Omental fat pad (tissue), 4 donors: ENCODE results near the gene TRIM68. TPM values are rescaled to one million over a fixed set of nuclear protein-coding genes. Genes with fewer than 3 reads are reported as not detected.

ENCODE experiments used
- ATAC-seq: fragments of 150-250 bp; one replicate; pipeline ENCODE4 v1.9.1; 2016; ENCODE audit warnings: mild to moderate bottlenecking, moderate library complexity; ENCODE audit not compliant: low FRiP score
- DNase-seq: peaks from one replicate; pipeline ENCODE4 v3.0.0-alpha.2; 2019; ENCODE audit warnings: low spot score
- total RNA-seq, 4 donors: library from RNA; depleted of rRNA; stranded (reverse); fragments of >200 nt; gene quantifications; one replicate each; pipeline ENCODE4 v1.1.0, GENCODE V29; 2016
- TF ChIP-seq, protein P1 (sequence below), 3 donors: fragments of 450-650 bp; IDR thresholded peaks; one replicate each; pipeline ENCODE4 v1.5.1; 2016 to 2017; ENCODE audit warnings: antibody characterized with exemption in 3 of 3, mild to moderate bottlenecking in 3 of 3, moderate library complexity in 2 of 3

TRIM68 gene
- total RNA-seq, 4 donors from 2014 or later: 7.0 to 18.0 (median 10.6) TPM

- TF ChIP-seq, protein P1, sequence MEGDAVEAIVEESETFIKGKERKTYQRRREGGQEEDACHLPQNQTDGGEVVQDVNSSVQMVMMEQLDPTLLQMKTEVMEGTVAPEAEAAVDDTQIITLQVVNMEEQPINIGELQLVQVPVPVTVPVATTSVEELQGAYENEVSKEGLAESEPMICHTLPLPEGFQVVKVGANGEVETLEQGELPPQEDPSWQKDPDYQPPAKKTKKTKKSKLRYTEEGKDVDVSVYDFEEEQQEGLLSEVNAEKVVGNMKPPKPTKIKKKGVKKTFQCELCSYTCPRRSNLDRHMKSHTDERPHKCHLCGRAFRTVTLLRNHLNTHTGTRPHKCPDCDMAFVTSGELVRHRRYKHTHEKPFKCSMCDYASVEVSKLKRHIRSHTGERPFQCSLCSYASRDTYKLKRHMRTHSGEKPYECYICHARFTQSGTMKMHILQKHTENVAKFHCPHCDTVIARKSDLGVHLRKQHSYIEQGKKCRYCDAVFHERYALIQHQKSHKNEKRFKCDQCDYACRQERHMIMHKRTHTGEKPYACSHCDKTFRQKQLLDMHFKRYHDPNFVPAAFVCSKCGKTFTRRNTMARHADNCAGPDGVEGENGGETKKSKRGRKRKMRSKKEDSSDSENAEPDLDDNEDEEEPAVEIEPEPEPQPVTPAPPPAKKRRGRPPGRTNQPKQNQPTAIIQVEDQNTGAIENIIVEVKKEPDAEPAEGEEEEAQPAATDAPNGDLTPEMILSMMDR (IDR thresholded peaks at IDR 0.05): no peak
- no peak for ATAC-seq
- DNase-seq: no peak
These were observed 1.6 kb downstream of the TRIM68 start for GRCh38 chr11:4606231-4607015.

- TF ChIP-seq, protein P1 (IDR thresholded peaks at IDR 0.05): no peak
- ATAC-seq (no peak), DNase-seq (no peak)
These were observed 3.0 kb downstream of the TRIM68 start for GRCh38 chr11:4605057-4605456.

DNA sequence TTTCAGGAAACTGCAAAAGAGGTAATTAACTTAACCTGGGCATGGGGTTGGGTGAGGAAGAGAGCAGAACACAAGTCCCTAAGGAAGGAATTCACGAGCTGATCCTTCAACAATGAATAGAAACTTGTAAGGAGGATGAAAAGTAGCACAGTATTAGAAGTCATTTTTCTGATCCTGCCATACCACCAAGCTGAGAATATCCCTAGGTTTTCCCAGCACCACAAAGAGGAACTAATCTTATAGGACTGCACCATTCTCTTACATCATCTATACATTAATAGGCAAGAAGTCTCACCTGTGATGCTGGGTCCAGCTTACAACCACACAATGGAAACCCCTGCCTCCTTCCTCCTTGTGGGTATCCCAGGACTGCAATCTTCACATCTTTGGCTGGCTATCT lies 14.3 kb downstream of the TRIM68 start, which contains the start of gene OR52I1:
OR52I1 (plus strand) TSS at position 301 of the 400 bp plus-strand sequence; CDS start at position 301, 0 bp downstream.
- TF ChIP-seq, protein P1 (IDR thresholded peaks at IDR 0.05): no peak
- ATAC-seq (no peak), DNase-seq (no peak)

DNA sequence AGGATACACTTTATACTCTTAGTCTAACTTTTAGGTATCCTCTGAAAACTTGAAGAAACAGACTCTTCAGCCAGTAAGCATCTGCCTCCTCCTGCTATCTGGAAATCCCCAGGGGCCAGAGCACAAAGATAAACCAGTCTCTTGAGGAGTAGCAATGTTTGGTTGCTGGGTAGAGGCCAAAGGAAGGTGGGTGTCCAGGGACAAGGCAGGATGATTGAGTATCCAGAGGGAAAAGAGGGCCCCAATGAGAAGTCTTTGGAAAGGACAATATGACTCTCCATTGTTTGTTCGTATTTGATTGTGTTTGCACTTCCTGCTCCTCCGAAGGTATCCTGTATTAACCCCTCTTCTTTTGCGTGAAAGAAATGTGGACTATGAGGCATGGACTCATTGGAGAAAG lies 19.0 kb downstream of the TRIM68 start:
- TF ChIP-seq, protein P1 (IDR thresholded peaks at IDR 0.05): no peak
- ATAC-seq (no peak), DNase-seq (no peak)

DNA sequence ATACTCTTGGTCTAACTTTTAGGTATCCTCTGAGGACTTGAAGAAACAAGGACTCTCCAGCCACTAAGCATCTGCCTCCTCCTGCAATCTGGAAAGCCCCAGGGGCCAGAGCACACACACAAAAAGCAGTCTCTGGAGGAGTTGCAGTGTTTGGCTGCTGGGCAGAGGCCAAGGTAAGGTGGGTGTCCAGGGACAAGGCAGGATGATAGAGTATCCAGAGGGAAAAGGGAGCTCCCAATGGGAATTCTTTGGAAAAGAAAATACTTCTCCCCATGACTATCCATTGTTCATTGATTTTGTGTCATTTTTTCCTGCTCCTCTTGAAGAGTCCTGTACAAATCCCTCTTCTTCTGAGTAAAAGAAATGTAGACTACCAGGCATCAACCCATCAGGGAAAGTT lies 26.6 kb downstream of the TRIM68 start, which contains the start of gene OR52I2:
OR52I2 (plus strand) TSS at position 301 of the 400 bp plus-strand sequence.
- TF ChIP-seq, protein P1 (IDR thresholded peaks at IDR 0.05): no peak
- DNase-seq (no peak), ATAC-seq (no peak)

- no peak for ATAC-seq
- no peak for DNase-seq
- TF ChIP-seq, protein P1 (IDR thresholded peaks at IDR 0.05): no peak
These were observed 27.9 kb downstream of the TRIM68 start for GRCh38 chr11:4580124-4580523.

- ATAC-seq (no peak), DNase-seq (no peak)
- TF ChIP-seq, protein P1 (IDR thresholded peaks at IDR 0.05): no peak
These were observed 29.4 kb downstream of the TRIM68 start for GRCh38 chr11:4578624-4579023.
